ENCODE data around the gene GMCL1.
"Not testable (repeated sequence)": the region's sequence is repeated elsewhere in the genome, so short reads cannot be mapped to it uniquely, and the experiment has no call there.

Gene GMCL1

GRCh38 chr2:69798290-69798908 lies 31.1 kb upstream of the GMCL1 start:
- H3K36me3 ChIP-seq (ENCODE audit: low read depth) = peaks cover 2% of the 10 kb centered on the region; the same call in 1 of the 2 replicates
- TF ChIP-seq CTCF (IDR thresholded peaks at IDR 0.05; ENCODE audit: poor library complexity, severe bottlenecking) = no peak
- H3K27me3 ChIP-seq (ENCODE audit: insufficient read depth, poor library complexity, severe bottlenecking) = no peaks in the 10 kb centered on the region
- DNase-seq (ENCODE audit: low spot score) = no peak
- peaks cover 9% of the 10 kb centered on the region for H3K4me1 ChIP-seq (ENCODE audit: insufficient read depth, poor library complexity, severe bottlenecking)
- H3K27ac ChIP-seq (ENCODE audit: poor library complexity, severe bottlenecking) = peak overlapping the region; percentile 64
- H3K9me3 ChIP-seq (ENCODE audit: severe bottlenecking) = no peaks in the 10 kb centered on the region
- ATAC-seq (ENCODE audit: low read depth) = peak; percentile 70
- H3K4me3 ChIP-seq (ENCODE audit: severe bottlenecking) = peak overlapping the region; percentile 15

GRCh38 chr2:69798909-69799526 lies 30.4 kb upstream of the GMCL1 start:
- TF ChIP-seq CTCF (IDR thresholded peaks at IDR 0.05; ENCODE audit: poor library complexity, severe bottlenecking) = no peak
- Histone ChIP-seq H3K27me3 (ENCODE audit: insufficient read depth, poor library complexity, severe bottlenecking) (no peaks in the 10 kb centered on the region), H3K36me3 (ENCODE audit: low read depth) (peaks cover under 1% of the 10 kb centered on the region), H3K4me3 (ENCODE audit: severe bottlenecking) (peak overlapping the region; percentile 15), H3K4me1 (ENCODE audit: insufficient read depth, poor library complexity, severe bottlenecking) (peaks cover 9% of the 10 kb centered on the region), H3K27ac (ENCODE audit: poor library complexity, severe bottlenecking) (peak overlapping the region; percentile 64), H3K9me3 (ENCODE audit: severe bottlenecking) (no peaks in the 10 kb centered on the region)
- ATAC-seq (ENCODE audit: low read depth) (peak; percentile 63), DNase-seq (ENCODE audit: low spot score) (no peak)

GRCh38 chr2:69801745-69802290 lies 27.6 kb upstream of the GMCL1 start:
- Histone ChIP-seq H3K4me1 (ENCODE audit: insufficient read depth, poor library complexity, severe bottlenecking) (peaks cover 9% of the 10 kb centered on the region), H3K9me3 (ENCODE audit: severe bottlenecking) (no peaks in the 10 kb centered on the region), H3K36me3 (ENCODE audit: low read depth) (peaks cover 12% of the 10 kb centered on the region), H3K27ac (ENCODE audit: poor library complexity, severe bottlenecking) (no peak overlapping the region), H3K4me3 (ENCODE audit: severe bottlenecking) (no peak overlapping the region), H3K27me3 (ENCODE audit: insufficient read depth, poor library complexity, severe bottlenecking) (no peaks in the 10 kb centered on the region)
- ATAC-seq (ENCODE audit: low read depth) (no peak), DNase-seq (ENCODE audit: low spot score) (no peak)
- no peak for TF ChIP-seq CTCF (IDR thresholded peaks at IDR 0.05; ENCODE audit: poor library complexity, severe bottlenecking)

- H3K4me1 ChIP-seq (ENCODE audit: insufficient read depth, poor library complexity, severe bottlenecking); DNase-seq (ENCODE audit: low spot score); H3K27me3 ChIP-seq (ENCODE audit: insufficient read depth, poor library complexity, severe bottlenecking); H3K9me3 ChIP-seq (ENCODE audit: severe bottlenecking); H3K4me3 ChIP-seq (ENCODE audit: severe bottlenecking); H3K27ac ChIP-seq (ENCODE audit: poor library complexity, severe bottlenecking); ATAC-seq (ENCODE audit: low read depth): not testable (repeated sequence)
- peaks cover 12% of the 10 kb centered on the region for H3K36me3 ChIP-seq (ENCODE audit: low read depth)
Observed at GRCh38 chr2:69802781-69803367, 26.6 kb upstream of the GMCL1 start.

- no peaks in the 10 kb centered on the region for H3K4me1 ChIP-seq (ENCODE audit: insufficient read depth, poor library complexity, severe bottlenecking)
- no peak for TF ChIP-seq CTCF (IDR thresholded peaks at IDR 0.05; ENCODE audit: poor library complexity, severe bottlenecking)
- H3K27me3 ChIP-seq (ENCODE audit: insufficient read depth, poor library complexity, severe bottlenecking) = no peaks in the 10 kb centered on the region
- DNase-seq (ENCODE audit: low spot score) = no peak
- no peak overlapping the region for H3K4me3 ChIP-seq (ENCODE audit: severe bottlenecking)
- H3K36me3 ChIP-seq (ENCODE audit: low read depth) = peaks cover 12% of the 10 kb centered on the region
- H3K9me3 ChIP-seq (ENCODE audit: severe bottlenecking) = no peaks in the 10 kb centered on the region
- no peak for ATAC-seq (ENCODE audit: low read depth)
- H3K27ac ChIP-seq (ENCODE audit: poor library complexity, severe bottlenecking) = no peak overlapping the region
Observed at GRCh38 chr2:69804416-69804815, 25.0 kb upstream of the GMCL1 start.
